ENCODE results near the gene S100A13.

S100A13 gene

GRCh38 chr1:153569465-153569864 lies 57.8 kb downstream of the S100A13 start:
- Histone ChIP-seq H3K9me3 (ENCODE audit: insufficient read depth, low read length) (no peaks in the 10 kb centered on the region), H3K4me3 (ENCODE audit: insufficient read depth, low read length, poor library complexity, severe bottlenecking) (no peak overlapping the region), H3K9me2 (replicated peaks; ENCODE audit: insufficient read depth, low read length) (no peaks in the 10 kb centered on the region), H3K9ac (ENCODE audit: low read length) (no peak overlapping the region), H3K27me3 (ENCODE audit: low read length) (no peaks in the 10 kb centered on the region), H3K36me3 (ENCODE audit: low read length) (no peaks in the 10 kb centered on the region), H3F3A (ENCODE audit: insufficient read depth) (no peaks in the 10 kb centered on the region), H4K20me1 (ENCODE audit: low read depth, low read length) (no peaks in the 10 kb centered on the region), H2AFZ (ENCODE audit: low read depth, low read length, severe bottlenecking) (no peak overlapping the region), H3K4me2 (ENCODE audit: low read depth, low read length, poor library complexity, severe bottlenecking) (no peak overlapping the region), H3K27ac (ENCODE audit: low read depth, low read length) (no peak overlapping the region), H3K79me2 (ENCODE audit: insufficient read depth, low read length) (no peaks in the 10 kb centered on the region)
- no peak for TF ChIP-seq CTCF (IDR thresholded peaks at IDR 0.05; ENCODE audit: insufficient read depth, low read length, poor library complexity, severe bottlenecking)
- TF ChIP-seq EZH2phosphoT487 (conservative IDR thresholded peaks at IDR 0.05; ENCODE audit: low read length): no peak
